H1 (cell line): Measurements from ENCODE around the gene FRMD5. TPM values are rescaled to one million over a fixed set of nuclear protein-coding genes. Genes with fewer than 3 reads are reported as not detected.

Experiments
- CTCF ChIA-PET: fragments of 300-600 bp; sonication (Branson Sonifier 250); formaldehyde crosslinking; loops from one replicate; lab custom pipeline; 2021; ENCODE audit not compliant: partially characterized antibody; lab: Charles Lee
- POLR2A ChIA-PET: fragments of 300-600 bp; sonication (Branson Sonifier 250); formaldehyde crosslinking; loops from one replicate; lab custom pipeline; 2021; ENCODE audit warnings: inconsistent platforms; ENCODE audit not compliant: partially characterized antibody; lab: Charles Lee
- DNase-seq, 2 experiments: peaks; one replicate each; pipeline versions ENCODE4 v3.0.0 to v3.0.0-alpha.2; 2010 to 2022; ENCODE audit warnings: low spot score in 2 of 2, low read depth in 1 of 2, mixed read lengths in 1 of 2
- FAIRE-seq: peaks from 2 replicates; lab custom pipeline; 2011; peaks lifted over from hg19 to GRCh38; lab: Jason Lieb, UNC
- H2AFZ ChIP-seq: 2 replicates; pipeline ENCODE4 v1.8.1; 2012; ENCODE audit warnings: low read length, inconsistent platforms
- H2AK5ac ChIP-seq: 2 replicates; pipeline ENCODE4 v1.6.1; 2013; ENCODE audit warnings: low read depth, low read length
- H2BK120ac ChIP-seq: replicated peaks from 2 replicates; pipeline ENCODE3; 2013; ENCODE audit warnings: low read depth, low read length, inconsistent platforms
- H2BK12ac ChIP-seq: 2 replicates; pipeline ENCODE4 v1.6.1; 2013; ENCODE audit warnings: low read depth, low read length
- H2BK15ac ChIP-seq: 2 replicates; pipeline ENCODE4 v1.6.1; 2013; ENCODE audit warnings: low read length
- H2BK20ac ChIP-seq: 2 replicates; pipeline ENCODE4 v1.6.1; 2013; ENCODE audit warnings: low read length
- H2BK5ac ChIP-seq: 2 replicates; pipeline ENCODE4 v1.6.1; 2013; ENCODE audit warnings: low read depth, low read length
- H3K14ac ChIP-seq: 2 replicates; pipeline ENCODE4 v1.6.1; 2013; ENCODE audit warnings: inconsistent platforms; ENCODE audit not compliant: insufficient read length
- H3K18ac ChIP-seq: 2 replicates; pipeline ENCODE4 v1.6.1; 2013; ENCODE audit warnings: low read length; ENCODE audit errors: extremely low read depth
- H3K23ac ChIP-seq: 2 replicates; pipeline ENCODE4 v1.6.1; 2013; ENCODE audit warnings: inconsistent platforms; ENCODE audit not compliant: insufficient read length
- H3K23me2 ChIP-seq: 2 replicates; pipeline ENCODE4 v1.6.1; 2013; ENCODE audit warnings: low read depth, low read length
- H3K27ac ChIP-seq: 2 replicates; pipeline ENCODE4 v1.6.1; 2011; ENCODE audit warnings: low read depth, low read length, inconsistent platforms
- H3K27me3 ChIP-seq, 4 experiments: replicated peaks in 1 of 4; 1 replicate in 1 of 4; 2 replicates in 3 of 4; pipeline versions ENCODE4 v1.6.1 to v1.8.1; 2011 to 2013; ENCODE audit warnings: low read length in 3 of 4, mild to moderate bottlenecking in 3 of 4, inconsistent platforms in 2 of 4, mixed read lengths in 2 of 4, moderate library complexity in 1 of 4; ENCODE audit not compliant: control insufficient read depth in 3 of 4, insufficient read depth in 3 of 4; ENCODE audit errors: extremely low read depth in 1 of 4
- H3K36me3 ChIP-seq, 4 experiments: 2 replicates each; pipeline versions ENCODE4 v1.6.1 to v1.8.1; 2011 to 2013; ENCODE audit warnings: mild to moderate bottlenecking in 4 of 4, low read length in 3 of 4, moderate library complexity in 2 of 4, control low read depth in 1 of 4, inconsistent platforms in 1 of 4; ENCODE audit not compliant: insufficient read depth in 4 of 4, control insufficient read depth in 2 of 4
- H3K4ac ChIP-seq: replicated peaks from 2 replicates; pipeline ENCODE3; 2013; ENCODE audit warnings: low read length, low read depth, mixed read lengths, inconsistent platforms; ENCODE audit not compliant: insufficient read length
- H3K4me1 ChIP-seq, 4 experiments: replicated peaks in 1 of 4; 1 replicate in 1 of 4; 2 replicates in 3 of 4; pipeline versions ENCODE4 v1.6.1 to v1.8.1; 2011 to 2013; ENCODE audit warnings: low read length in 3 of 4, inconsistent platforms in 2 of 4, mixed read lengths in 1 of 4; ENCODE audit not compliant: insufficient read depth in 4 of 4, control insufficient read depth in 3 of 4
- H3K4me2 ChIP-seq, 2 experiments: 2 replicates each; pipeline versions ENCODE4 v1.6.1 to v1.8.1; 2011 to 2013; ENCODE audit warnings: low read depth in 2 of 2, low read length in 2 of 2, control low read depth in 1 of 2, inconsistent platforms in 1 of 2, mild to moderate bottlenecking in 1 of 2; ENCODE audit not compliant: insufficient read depth in 1 of 2
- H3K4me3 ChIP-seq, 4 experiments: fragments of 200-600, 300-600 bp in 1 of 4; sonication (generic), shearing (Covaris generic), sonication (Bioruptor Twin) in 1 of 4; 2 replicates each; pipeline versions ENCODE4 v1.5.1 to v1.8.1; 2011 to 2016; ENCODE audit warnings: low read length in 4 of 4, low read depth in 3 of 4, control low read depth in 2 of 4, inconsistent platforms in 2 of 4, mild to moderate bottlenecking in 2 of 4, mixed read lengths in 1 of 4, moderate library complexity in 1 of 4; ENCODE audit not compliant: insufficient read depth in 2 of 4; ENCODE audit errors: extremely low read depth in 1 of 4
- H3K56ac ChIP-seq: replicated peaks from 2 replicates; pipeline ENCODE3; 2013; ENCODE audit warnings: low read depth, mild to moderate bottlenecking, mixed read lengths, low read length, inconsistent platforms; ENCODE audit not compliant: insufficient read length
- H3K79me1 ChIP-seq: 2 replicates; pipeline ENCODE4 v1.6.1; 2013; ENCODE audit warnings: low read depth, low read length, control low read depth
- H3K79me2 ChIP-seq, 2 experiments: 2 replicates each; pipeline versions ENCODE4 v1.6.1 to v1.8.1; 2012 to 2013; ENCODE audit warnings: low read length in 2 of 2, mild to moderate bottlenecking in 2 of 2, inconsistent platforms in 1 of 2; ENCODE audit not compliant: insufficient read depth in 2 of 2, control insufficient read depth in 1 of 2
- H3K9ac ChIP-seq, 4 experiments: replicated peaks in 1 of 4; 1 replicate in 1 of 4; 2 replicates in 3 of 4; pipeline versions ENCODE4 v1.6.1 to v1.8.1; 2011 to 2013; ENCODE audit warnings: low read depth in 3 of 4, low read length in 3 of 4, control low read depth in 2 of 4, mild to moderate bottlenecking in 2 of 4, moderate library complexity in 2 of 4, inconsistent platforms in 1 of 4; ENCODE audit errors: extremely low read depth in 1 of 4
- H3K9me3 ChIP-seq, 2 experiments: 2 replicates each; pipeline versions ENCODE4 v1.6.1 to v1.8.1; 2012 to 2013; ENCODE audit warnings: mild to moderate bottlenecking in 2 of 2, moderate library complexity in 2 of 2, control low read depth in 1 of 2, inconsistent platforms in 1 of 2, low read depth in 1 of 2, low read length in 1 of 2, mixed read lengths in 1 of 2; ENCODE audit not compliant: insufficient read depth in 2 of 2
- H4K20me1 ChIP-seq, 2 experiments: replicated peaks in 1 of 2; 2 replicates each; pipeline versions ENCODE3 to v1.8.1; 2011 to 2013; ENCODE audit warnings: inconsistent platforms in 2 of 2, low read length in 2 of 2, mild to moderate bottlenecking in 1 of 2; ENCODE audit not compliant: insufficient read depth in 2 of 2, control insufficient read depth in 1 of 2
- H4K5ac ChIP-seq: 2 replicates; pipeline ENCODE4 v1.6.1; 2013; ENCODE audit warnings: low read length, low read depth, mixed read lengths, inconsistent platforms; ENCODE audit not compliant: insufficient read length
- H4K8ac ChIP-seq: 2 replicates; pipeline ENCODE4 v1.8.0; 2013; ENCODE audit warnings: mild to moderate bottlenecking, moderate library complexity, low read length, inconsistent platforms; ENCODE audit not compliant: insufficient read depth; ENCODE audit errors: extremely low read depth
- H4K91ac ChIP-seq: replicated peaks from 2 replicates; pipeline ENCODE3; 2013; ENCODE audit warnings: low read length, mixed read lengths, inconsistent platforms; ENCODE audit not compliant: insufficient read length
- PHF8 ChIP-seq: fragments of 200-600 bp; sonication (generic); conservative IDR thresholded peaks from 2 replicates; pipeline ENCODE4 v1.7.1; 2012; ENCODE audit warnings: low read depth, mild to moderate bottlenecking, inconsistent platforms, low read length, moderate library complexity
- WGBS, 2 experiments: shearing (Covaris generic) in 1 of 2; methylation state at CpG; one replicate each; pipeline versions ENCODE4 v1.1.6 to v1.1.7; 2013 to 2015; ENCODE audit warnings: low lambda C conversion rate in 2 of 2, mixed read lengths in 2 of 2, inconsistent platforms in 1 of 2, low coverage in 1 of 2, missing lambda C conversion rate in 1 of 2; ENCODE audit not compliant: insufficient replicate concordance in 2 of 2, insufficient coverage in 1 of 2, insufficient read length in 1 of 2; ENCODE audit errors: extremely low coverage in 1 of 2, missing lambda C conversion rate in 1 of 2; 5-methylcytosine and 5-hydroxymethylcytosine counted together
- polyA plus RNA-seq, 7 experiments: library from polyadenylated mRNA; depleted of rRNA in 3 of 7; stranded (reverse) in 5 of 7; unstranded in 2 of 7; fragments of >200 nt in 5 of 7; fragments of 200-250 nt in 2 of 7; gene quantifications; 1 replicate in 5 of 7; 2 replicates in 1 of 7; 4 replicates in 1 of 7; pipeline versions ENCODE4 v1.2.1 to v1.2.3, GENCODE V29; 2011 to 2013; ENCODE audit warnings: missing spikeins in 2 of 7, mixed read lengths in 2 of 7
- total RNA-seq: library from RNA; stranded (reverse); fragmentation: NEBNext Ultra II Directional; extraction: Animal tissue kit (Norgen Biotek cat#: 25700); gene quantifications from 2 replicates; pipeline ENCODE4 v1.2.1, GENCODE V29; 2021

Gene FRMD5
- total and polyA plus RNA-seq, 2 of the 8 experiments (the other 6 are each of a cell fraction or from before 2014, with no cell fraction given): 10.1 to 12.6 TPM

- no peak for TF ChIP-seq PHF8
- TF ChIP-seq, all 59 proteins: peak for 0
- no peak overlapping the region for H4K8ac ChIP-seq
- no peaks in the 10 kb centered on the region for H3K79me2 ChIP-seq
- WGBS, 2 experiments: 94% methylated on average over 5 of the region's 5 CpGs; no CpG with 5 or more reads in 1 of the 2 experiments
- peak overlapping the region; percentile 58 for H4K91ac ChIP-seq
- no peaks in the 10 kb centered on the region for H3K79me1 ChIP-seq
- peak overlapping the region; percentile 33; the same call in 1 of the 2 replicates for H3K18ac ChIP-seq
- H3K14ac ChIP-seq: no peak overlapping the region
- peak overlapping the region; percentile 32 to 45; a peak in 3 of 4 replicates for H3K4me2 ChIP-seq
- peak overlapping the region; percentile 83; the same call in 1 of the 2 replicates for H2BK12ac ChIP-seq
- no peaks in the 10 kb centered on the region for H3K36me3 ChIP-seq
- no peaks in the 10 kb centered on the region for H3K23me2 ChIP-seq
- no peaks in the 10 kb centered on the region for H3K9me3 ChIP-seq
- no peak for DNase-seq
- H3K56ac ChIP-seq: peak overlapping the region; percentile 3
- H3K4ac ChIP-seq: peak overlapping the region; percentile 89
- peak overlapping the region; percentile 18; the same call in 1 of the 2 replicates for H2BK5ac ChIP-seq
- no peaks in the 10 kb centered on the region for H3K27me3 ChIP-seq
- peak overlapping the region; percentile 32; the same call in 1 of the 2 replicates for H3K27ac ChIP-seq
- H3K9ac ChIP-seq: no peak overlapping the region
- no peak overlapping the region for H3K4me3 ChIP-seq
- no peak for FAIRE-seq
- peak overlapping the region; percentile 62 for H2BK20ac ChIP-seq
- CTCF ChIA-PET: interaction anchor here (0.9 to 11.2 kb wide), 7 partner anchors 9 to 136 kb away, joined by 3 to 84 read pairs (median 8); no protein-coding TSS in a partner anchor
- no peak overlapping the region for H2AFZ ChIP-seq
- H2AK5ac ChIP-seq: no peak overlapping the region; the same call in 1 of the 2 replicates
- peak overlapping the region; percentile 5 for H2BK120ac ChIP-seq
- no peak overlapping the region for H4K5ac ChIP-seq
- no peak overlapping the region for H3K23ac ChIP-seq
- H2BK15ac ChIP-seq: no peak overlapping the region
- H3K4me1 ChIP-seq: peaks cover 26 to 51% (median 35%) of the 10 kb centered on the region in 4 experiments; a peak in 6 of 7 replicates
- H4K20me1 ChIP-seq: no peaks in the 10 kb centered on the region
- POLR2A ChIA-PET: interaction anchor here (0.6 to 1.6 kb wide), 5 partner anchors 9 to 497 kb away, joined by 3 to 4 read pairs (median 3); partner anchors contain the start of gene CTDSPL2
Observed at GRCh38 chr15:43930556-43930955, 264.5 kb downstream of the FRMD5 start.
